GM19468 (cell line): ENCODE measurements around the gene ANKRD63.
A peak's percentile ranks its signal among the peaks of the same experiment; 100 is the strongest.

Experiments used
- ATAC-seq: cut with Tn5 transposase; IDR thresholded peaks from one replicate; pipeline ENCODE4 v1.9.1; 2021; ENCODE audit warnings: mild to moderate bottlenecking, moderate library complexity, moderate number of reproducible peaks; ENCODE audit not compliant: unreplicated experiment; ENCODE audit errors: extremely low read depth

Gene ANKRD63

GRCh38 chr15:40282869-40283614 is at the start of gene ANKRD63:
Gene ANKRD63 (minus strand): TSS chr15:40283064. CDS start chr15:40282586, 478 bp downstream.
- no peak for ATAC-seq

GRCh38 chr15:40332113-40332781 is 49.4 kb upstream of the ANKRD63 start:
- no peak for ATAC-seq

- no peak for ATAC-seq
Observed at GRCh38 chr15:40331637-40332036, 48.8 kb upstream of the ANKRD63 start.

GRCh38 chr15:40331026-40331425 is 48.2 kb upstream of the ANKRD63 start:
- ATAC-seq: no peak

- no peak for ATAC-seq
Observed at GRCh38 chr15:40330368-40330836, 47.5 kb upstream of the ANKRD63 start.

GRCh38 chr15:40329804-40330203 is 46.9 kb upstream of the ANKRD63 start:
- ATAC-seq: no peak

- ATAC-seq: no peak
Observed at GRCh38 chr15:40328751-40329150, 45.9 kb upstream of the ANKRD63 start.

- ATAC-seq: no peak
Observed at GRCh38 chr15:40328176-40328575, 45.3 kb upstream of the ANKRD63 start.

GRCh38 chr15:40327457-40327856 is 44.6 kb upstream of the ANKRD63 start:
- ATAC-seq: no peak

- no peak for ATAC-seq
Observed at GRCh38 chr15:40325700-40326099, 42.8 kb upstream of the ANKRD63 start.

- ATAC-seq: no peak
Observed at GRCh38 chr15:40325188-40325587, 42.3 kb upstream of the ANKRD63 start.

- no peak for ATAC-seq
Observed at GRCh38 chr15:40323953-40324937, 41.4 kb upstream of the ANKRD63 start.

- ATAC-seq: peak; percentile 80
Observed at GRCh38 chr15:40323239-40323952, 40.5 kb upstream of the ANKRD63 start, which contains the start of gene INAFM2. Gene INAFM2 (plus strand): TSS chr15:40323692. CDS start chr15:40324056, 364 bp downstream.

- ATAC-seq: no peak
Observed at GRCh38 chr15:40322531-40323238, 39.8 kb upstream of the ANKRD63 start.

GRCh38 chr15:40320931-40321371 is 38.1 kb upstream of the ANKRD63 start:
- no peak for ATAC-seq

- ATAC-seq: no peak
Observed at GRCh38 chr15:40320409-40320808, 37.5 kb upstream of the ANKRD63 start.

- ATAC-seq: no peak
Observed at GRCh38 chr15:40317580-40317979, 34.7 kb upstream of the ANKRD63 start.

GRCh38 chr15:40316931-40317330 is 34.1 kb upstream of the ANKRD63 start:
- no peak for ATAC-seq

- ATAC-seq: no peak
Observed at GRCh38 chr15:40314723-40315276, 31.9 kb upstream of the ANKRD63 start.
